PC-9 (cell line): Measurements from ENCODE around the gene STH.

Experiments
- EZH2 ChIP-seq: fragments of 200-600 bp; sonication (generic); IDR thresholded peaks from 2 replicates; pipeline ENCODE4 v1.8.0; 2017; ENCODE audit warnings: antibody characterized with exemption, low read depth
- TF ChIP-seq, protein P1 (sequence below): fragments of 200-600 bp; sonication (generic); conservative IDR thresholded peaks from 2 replicates; pipeline ENCODE4 v1.6.1; 2017; ENCODE audit warnings: mixed run types, antibody characterized with exemption, mild to moderate bottlenecking, moderate library complexity

DNA sequence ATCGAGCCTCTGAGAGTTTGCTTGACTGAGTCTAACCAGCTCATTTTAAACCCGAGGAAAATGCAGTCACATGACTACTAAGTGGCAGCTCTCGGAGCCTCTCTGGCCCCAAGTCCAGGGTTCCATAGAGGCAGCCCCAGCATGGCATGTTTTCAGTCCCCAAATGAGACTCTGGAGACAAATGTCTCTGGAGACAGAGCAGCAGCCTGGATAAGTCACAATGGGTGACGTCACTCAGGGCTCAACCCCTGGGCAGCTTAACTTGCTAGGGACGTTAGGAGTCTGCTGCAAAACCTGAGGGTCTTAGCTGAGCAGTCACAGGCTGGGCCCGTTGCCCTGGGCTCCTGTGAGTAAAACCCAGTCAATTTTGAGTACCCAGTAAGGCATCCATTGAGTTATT, 6.9 kb upstream of the STH start:
- TF ChIP-seq, protein P1, sequence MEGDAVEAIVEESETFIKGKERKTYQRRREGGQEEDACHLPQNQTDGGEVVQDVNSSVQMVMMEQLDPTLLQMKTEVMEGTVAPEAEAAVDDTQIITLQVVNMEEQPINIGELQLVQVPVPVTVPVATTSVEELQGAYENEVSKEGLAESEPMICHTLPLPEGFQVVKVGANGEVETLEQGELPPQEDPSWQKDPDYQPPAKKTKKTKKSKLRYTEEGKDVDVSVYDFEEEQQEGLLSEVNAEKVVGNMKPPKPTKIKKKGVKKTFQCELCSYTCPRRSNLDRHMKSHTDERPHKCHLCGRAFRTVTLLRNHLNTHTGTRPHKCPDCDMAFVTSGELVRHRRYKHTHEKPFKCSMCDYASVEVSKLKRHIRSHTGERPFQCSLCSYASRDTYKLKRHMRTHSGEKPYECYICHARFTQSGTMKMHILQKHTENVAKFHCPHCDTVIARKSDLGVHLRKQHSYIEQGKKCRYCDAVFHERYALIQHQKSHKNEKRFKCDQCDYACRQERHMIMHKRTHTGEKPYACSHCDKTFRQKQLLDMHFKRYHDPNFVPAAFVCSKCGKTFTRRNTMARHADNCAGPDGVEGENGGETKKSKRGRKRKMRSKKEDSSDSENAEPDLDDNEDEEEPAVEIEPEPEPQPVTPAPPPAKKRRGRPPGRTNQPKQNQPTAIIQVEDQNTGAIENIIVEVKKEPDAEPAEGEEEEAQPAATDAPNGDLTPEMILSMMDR = no peak
- TF ChIP-seq EZH2 = no peak
